ENCODE data around the gene HIC1.

HIC1 gene

DNA sequence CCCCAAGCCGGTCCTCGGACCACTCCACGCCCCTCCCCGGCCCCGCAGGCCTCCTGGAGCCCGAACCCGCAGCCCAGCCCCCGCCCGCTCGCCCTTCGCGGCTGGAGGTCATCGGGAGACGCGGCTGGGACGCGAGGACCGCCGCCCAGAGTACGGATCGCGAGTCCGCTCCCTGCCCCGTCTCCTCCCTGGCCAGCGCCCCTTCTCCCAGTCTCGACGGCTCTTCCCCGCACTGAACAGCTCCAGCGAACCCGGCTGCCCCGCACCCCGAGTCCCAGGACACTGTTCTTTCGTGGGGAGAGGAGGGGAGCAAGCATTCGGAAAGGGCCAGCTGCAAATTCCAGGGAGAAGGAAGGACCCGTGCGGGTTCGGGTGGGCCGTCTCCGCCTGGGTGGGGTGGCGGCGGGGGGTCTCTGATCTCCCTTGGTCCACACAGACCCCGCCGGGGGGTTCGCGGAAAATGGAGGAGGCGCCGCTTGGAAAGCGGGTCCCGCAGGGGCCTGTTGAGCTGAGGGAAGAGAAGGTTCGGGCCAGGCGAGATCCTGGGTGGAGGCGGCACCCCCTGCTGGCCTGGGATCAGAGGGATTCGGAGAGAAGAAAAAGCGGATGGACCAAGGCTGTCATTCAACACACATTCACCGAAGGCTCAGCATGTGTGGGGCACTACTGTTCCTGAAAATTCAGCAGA lies 29.1 kb upstream of the HIC1 start:
- no peak for DNase-seq

GRCh38 chr17:2027528-2028233 lies 27.2 kb upstream of the HIC1 start:
- DNase-seq, result no peak

- DNase-seq, result no peak
These were observed 26.7 kb upstream of the HIC1 start for GRCh38 chr17:2028234-2028614.

DNA sequence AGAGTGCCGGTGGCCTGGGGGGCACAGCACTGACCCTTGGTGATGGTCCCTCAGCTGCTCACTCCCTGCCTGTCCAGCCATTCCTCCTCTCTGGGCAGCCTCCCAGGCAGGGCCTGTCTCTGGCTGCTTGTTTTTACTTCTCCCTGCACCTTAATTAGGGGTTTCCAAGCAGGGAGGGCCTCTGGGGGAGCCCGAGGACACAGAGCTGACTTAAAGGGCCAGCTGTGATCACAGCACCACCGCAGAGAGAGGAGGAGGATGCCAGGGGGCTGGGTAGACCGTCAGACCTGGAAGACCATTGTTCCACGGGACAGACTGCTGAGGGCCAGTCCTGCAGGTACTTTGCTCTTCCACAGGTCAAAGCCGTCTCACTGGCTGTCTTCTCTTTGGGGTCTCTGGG lies 26.2 kb upstream of the HIC1 start:
- DNase-seq, result no peak

DNA sequence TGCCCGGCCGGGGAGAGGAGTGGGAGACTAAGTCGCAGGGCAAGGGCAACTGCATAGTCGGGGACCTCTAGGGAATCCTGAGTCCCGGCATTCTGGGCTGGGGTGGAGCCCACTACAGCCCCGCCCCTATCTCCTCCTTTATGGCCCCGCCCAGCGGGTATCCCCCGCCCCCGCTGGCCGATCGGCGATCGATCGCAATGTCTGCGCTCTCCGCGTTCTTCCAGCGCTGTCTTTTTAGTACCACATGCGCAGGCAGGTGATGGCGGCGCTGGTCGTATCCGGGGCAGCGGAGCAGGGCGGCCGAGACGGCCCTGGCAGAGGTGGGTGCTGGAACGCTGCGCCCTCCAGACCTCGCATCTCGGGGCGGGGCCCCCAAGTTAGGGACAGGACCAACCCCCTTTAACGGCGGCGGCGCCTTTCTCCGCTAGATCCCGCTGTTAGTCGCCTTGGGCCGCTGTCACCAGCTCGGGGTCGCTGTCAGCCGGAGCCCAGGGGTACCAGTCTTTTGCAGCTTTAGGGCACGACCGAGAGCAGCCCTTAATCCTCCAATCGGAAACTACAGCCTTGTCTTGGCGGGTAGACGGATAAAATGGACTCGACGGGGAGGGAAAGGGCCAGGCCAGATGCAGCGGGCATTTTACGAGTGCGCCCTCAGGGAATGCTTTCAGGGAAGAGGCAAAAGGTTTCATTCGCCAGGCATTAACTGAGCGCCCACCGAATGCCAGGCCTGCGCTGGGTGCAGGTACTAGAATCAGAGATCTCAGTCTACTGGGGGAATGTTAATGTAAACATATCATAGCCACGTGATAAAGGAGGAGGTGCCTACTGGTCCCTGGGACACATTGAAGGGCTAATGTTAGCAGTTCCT lies 24.8 kb upstream of the HIC1 start, which contains the start of gene DPH1:
Gene DPH1, plus strand, starts transcription at position 243 of the 868 bp plus-strand sequence. Its CDS starts 17 bp downstream, at position 260.
- no peak for DNase-seq

GRCh38 chr17:2030779-2031163 lies 24.1 kb upstream of the HIC1 start:
- no peak for DNase-seq

- DNase-seq, result no peak
These were observed 21.8 kb upstream of the HIC1 start for GRCh38 chr17:2033153-2033552.

DNA sequence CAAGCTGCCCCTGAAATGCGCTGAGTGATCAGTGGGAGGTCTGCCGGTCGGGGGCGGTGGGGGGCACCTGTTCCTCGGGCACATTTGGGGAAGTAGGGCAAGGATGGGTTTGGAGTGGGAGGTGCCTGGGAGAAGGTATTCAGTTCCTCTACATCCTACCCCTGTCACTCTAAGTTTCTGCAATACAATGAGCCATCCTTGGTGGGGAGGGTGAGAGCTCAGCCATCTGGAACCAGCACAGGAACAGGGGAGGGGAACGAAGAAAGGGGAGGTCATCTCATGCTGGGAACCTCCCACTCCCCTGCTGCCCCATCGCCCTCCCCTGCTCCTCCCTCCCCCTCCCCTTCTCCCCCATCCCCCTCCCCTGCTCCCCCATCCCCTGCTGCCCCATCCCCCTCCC lies 20.7 kb upstream of the HIC1 start:
- no peak for DNase-seq

DNA sequence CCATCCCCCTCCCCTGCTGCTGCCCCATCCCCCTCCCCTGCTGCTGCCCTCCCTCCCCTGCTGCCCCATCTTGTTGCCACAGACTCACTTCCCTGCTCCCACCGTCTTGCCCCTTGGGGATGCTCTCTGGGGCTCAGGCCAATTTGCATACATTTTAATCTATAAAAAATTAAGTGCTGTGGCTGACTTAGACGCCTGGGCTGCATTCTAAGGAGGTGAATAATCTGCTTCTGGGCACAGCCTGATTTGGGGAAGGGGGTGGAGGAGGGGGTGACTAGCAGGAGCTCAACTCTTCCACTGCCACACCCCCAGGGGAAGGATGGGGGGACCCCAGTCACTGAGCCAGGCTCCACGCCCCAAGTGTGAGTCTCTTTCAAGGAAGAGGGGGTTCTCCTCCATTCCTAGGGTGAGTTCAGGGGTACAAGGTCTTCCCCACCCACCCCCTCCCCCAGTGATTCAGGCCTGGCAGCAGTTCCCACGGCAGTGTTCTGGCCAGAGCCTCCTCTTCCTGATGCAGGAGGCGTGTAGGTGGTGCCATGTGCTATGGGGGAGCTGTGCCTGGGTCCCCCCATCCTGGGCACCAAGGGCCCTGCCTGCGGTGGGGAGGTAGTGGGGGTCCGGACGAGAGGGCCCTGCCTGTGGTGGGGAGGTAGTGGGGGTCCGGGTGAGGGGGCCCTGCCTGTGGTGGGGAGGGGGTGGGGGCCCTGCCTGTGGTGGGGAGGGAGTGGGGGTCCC lies 19.9 kb upstream of the HIC1 start:
- DNase-seq, result no peak

DNA sequence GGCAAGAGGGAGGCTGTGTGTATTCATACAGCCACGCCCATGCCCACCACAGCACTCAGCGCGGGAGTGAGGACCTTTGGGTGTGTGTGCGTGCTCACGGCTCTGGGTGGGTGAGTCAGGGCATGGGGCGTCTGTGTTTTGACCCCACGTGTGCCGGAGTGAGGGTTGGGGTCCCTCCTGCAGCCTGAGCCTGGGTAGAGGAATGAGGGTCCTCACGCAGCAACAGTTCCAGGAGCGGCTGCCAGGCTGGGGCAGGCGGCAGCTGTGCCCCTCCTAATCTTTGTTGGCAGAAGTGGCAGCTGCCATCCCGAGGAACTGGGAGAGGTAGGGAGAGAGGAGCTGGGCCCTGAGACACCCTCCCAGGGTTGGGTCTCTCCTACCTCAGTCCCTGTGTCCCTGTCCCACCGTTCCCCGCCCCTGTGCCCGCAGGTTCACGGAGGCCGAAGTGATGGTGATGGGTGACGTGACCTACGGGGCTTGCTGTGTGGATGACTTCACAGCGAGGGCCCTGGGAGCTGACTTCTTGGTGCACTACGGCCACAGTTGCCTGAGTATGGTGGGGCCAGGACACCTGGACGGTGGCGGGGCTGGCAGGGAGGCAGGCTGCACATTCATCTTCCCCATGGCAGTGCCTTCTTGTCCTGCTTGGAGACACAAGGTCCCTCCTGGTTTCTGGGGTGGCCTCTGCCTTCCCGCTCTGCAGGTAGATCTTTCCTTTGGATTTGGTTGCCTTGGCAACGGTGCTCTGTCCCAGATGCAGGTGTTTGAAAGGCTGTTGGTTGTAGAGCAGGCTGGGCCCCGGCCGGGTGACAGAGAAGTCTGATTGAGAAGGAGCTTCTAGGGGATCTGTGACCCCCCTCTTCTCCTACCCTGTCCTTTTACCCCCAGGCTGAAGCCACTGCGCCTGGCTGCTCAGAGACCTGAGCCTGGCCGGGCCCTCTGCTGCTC lies 19.1 kb upstream of the HIC1 start:
- no peak for DNase-seq

DNA sequence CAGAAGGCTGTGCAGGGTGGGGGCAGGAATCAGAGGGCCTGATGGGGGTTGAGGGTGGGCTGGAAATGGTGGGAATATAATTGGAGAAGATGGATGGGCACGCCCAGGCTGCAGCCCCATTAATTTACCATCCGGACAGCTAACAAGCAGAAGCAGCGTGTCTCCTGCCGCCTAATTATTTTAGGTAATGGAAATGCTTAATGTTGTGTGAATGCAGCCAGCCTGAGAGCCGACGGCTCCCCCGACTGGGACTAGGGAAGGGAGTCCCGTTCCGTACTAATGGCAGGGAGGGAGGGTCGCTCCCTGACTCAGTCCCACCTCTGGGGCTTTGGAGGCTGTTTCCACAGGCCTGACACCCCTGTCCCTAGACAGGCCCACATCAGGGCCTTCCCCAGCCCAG lies 17.7 kb upstream of the HIC1 start:
- DNase-seq, result no peak

DNA sequence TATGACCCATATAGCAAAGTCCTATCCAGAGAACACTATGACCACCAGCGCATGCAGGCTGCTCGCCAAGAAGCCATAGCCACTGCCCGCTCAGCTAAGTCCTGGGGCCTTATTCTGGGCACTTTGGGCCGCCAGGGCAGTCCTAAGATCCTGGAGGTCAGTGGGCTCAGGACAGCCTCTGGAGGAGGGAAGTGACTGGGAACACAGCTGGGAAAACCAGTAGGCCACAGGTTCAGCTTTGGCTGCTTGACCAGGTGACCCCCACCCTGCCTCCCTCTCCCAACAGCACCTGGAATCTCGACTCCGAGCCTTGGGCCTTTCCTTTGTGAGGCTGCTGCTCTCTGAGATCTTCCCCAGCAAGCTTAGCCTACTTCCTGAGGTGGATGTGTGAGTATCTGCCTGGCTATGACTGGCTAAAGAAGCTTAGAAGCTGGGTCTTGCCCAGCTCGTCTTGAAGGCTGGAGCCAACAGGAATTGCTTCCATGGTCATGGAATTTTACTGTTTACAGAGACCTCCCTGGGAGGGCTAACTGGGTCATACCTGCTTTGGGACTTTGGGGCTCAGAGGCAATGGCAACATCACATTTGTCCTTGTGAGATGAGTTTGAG lies 14.6 kb upstream of the HIC1 start:
- DNase-seq, result no peak

GRCh38 chr17:2040942-2041560 lies 13.9 kb upstream of the HIC1 start:
- no peak for DNase-seq

DNA sequence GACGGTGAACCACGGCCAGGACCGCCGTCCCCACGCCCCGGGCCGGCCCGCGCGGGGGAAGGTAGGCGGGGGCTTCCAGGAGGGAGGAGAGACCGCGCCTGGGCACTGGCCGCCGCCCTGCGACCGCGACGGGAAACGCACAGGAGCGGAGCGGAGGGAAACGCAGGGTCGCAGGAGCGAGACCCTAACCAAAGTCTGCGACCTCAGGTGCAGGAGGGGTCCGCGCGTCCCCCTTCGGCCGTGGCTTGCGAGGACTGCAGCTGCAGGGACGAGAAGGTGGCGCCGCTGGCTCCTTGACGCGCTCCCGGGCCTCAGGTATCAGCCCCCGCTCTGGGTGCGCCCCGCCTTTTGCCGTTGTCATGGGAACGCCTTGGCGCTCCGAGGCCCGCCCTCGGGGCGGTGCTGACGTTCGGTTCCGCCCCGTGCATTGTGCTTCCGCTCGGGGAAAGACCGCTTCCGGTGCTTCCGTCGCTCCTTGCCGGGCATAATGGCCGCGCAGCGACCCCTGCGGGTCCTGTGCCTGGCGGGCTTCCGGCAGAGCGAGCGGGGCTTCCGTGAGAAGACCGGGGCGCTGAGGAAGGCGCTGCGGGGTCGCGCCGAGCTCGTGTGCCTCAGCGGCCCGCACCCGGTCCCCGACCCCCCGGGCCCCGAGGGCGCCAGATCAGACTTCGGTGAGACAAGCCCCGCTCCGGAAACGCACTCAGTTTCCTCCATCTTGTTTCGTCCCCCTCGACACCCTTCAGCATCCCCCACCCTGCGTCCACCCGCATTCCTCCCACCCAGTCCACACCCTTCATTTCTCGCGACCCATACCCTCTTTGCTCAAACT lies 13.1 kb upstream of the HIC1 start, which contains the start of gene OVCA2:
Gene OVCA2, plus strand, starts transcription at position 462 of the 829 bp plus-strand sequence. Its CDS starts 26 bp downstream, at position 488.
- DNase-seq, result peak; percentile 50

DNA sequence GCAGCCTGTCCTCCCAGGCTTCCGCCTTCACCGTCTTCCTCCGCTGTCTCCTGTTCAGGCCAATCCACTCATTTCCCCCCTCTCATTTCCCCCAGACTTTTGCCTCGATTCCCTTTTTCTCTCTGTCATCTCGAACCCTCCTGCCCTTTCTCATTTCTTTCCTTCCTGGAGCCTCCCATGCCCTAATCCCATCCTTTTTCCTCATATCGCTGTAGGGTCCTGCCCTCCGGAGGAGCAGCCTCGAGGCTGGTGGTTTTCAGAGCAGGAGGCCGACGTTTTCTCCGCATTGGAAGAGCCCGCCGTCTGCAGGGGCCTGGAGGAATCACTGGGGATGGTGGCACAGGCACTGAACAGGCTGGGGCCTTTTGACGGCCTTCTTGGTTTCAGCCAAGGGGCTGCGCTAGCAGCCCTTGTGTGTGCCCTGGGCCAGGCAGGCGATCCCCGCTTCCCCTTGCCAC lies 12.5 kb upstream of the HIC1 start:
- no peak for DNase-seq

GRCh38 chr17:2042933-2043332 lies 12.0 kb upstream of the HIC1 start:
- no peak for DNase-seq

DNA sequence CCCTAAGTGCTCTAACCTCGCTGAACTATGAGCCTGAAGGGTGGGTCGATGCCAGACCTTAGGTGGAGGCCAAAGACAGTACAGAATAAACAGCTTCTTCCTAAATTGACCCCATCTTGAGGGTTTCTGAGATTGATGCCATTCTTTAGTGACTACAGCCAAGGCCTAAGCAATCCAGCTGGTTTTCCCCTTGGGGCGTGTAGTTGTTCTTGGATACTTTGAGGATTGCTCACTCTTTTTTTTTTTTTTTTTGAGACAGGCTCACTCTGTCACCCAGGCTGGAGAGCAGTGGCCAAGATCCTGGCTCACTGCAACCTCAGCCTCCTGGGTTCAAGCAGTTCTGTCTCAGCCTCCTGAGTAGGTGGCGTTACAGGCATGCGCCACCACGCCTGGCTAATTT lies 11.1 kb upstream of the HIC1 start:
- DNase-seq, result no peak

DNA sequence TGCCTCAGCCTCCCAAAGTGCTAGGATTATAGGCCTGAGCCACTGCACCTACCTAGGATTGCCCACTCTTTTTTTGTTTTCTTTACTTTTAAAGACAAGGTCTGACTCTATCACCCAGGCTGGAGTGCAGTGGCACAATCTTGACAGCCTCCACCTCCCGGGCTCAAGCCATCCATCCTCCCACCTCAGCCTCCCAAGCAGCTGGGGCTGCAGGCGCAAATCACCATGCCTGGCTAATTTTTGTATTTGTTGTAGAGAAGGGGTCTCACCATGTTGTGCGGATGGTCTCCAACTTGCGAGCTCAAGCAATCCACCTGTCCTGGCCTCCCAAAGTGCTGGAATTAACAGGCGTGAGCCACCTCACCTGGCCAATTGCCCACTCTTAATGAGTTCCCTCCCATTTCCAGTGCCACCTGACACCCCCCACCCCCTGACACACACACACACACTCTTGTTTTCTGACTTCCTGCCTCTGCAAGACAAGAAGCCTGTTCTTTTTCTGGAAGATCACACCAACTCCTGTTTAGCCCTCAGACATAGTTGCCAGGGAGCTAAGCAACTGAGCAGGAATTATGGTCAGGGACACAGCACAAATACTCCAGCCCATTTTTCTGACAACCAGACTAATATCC lies 10.5 kb upstream of the HIC1 start:
- DNase-seq, result no peak

DNA sequence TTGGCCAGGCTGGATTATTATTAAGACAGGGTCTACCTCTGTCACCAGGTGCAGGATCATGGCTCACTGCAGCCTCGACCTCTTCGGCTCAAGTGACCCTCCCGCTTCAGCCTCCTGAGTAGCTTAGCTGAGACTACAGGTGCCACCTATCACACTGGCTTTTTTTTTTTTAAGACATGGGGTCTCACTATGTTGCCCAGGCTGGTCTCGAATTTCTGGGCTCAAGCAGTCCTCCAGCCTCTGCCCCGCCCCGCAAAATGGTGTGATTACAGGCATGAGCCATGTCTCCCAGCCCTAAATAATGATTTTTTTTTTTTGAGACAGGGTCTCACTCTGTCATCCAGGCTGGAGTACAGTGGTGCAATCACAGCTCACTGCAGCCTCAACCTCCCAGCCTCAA lies 7.3 kb upstream of the HIC1 start:
- DNase-seq, result no peak

Measured in KG1 (cell line).